Measurements from ENCODE around the gene PIK3R5. TPM values are rescaled to one million over a fixed set of nuclear protein-coding genes. Genes with fewer than 3 reads are reported as not detected.
A peak's percentile ranks its signal among the peaks of the same experiment; 100 is the strongest.

PIK3R5 gene
- total RNA-seq, 1 donor from 2014 or later: 17.1 TPM

- no peak for DNase-seq (ENCODE audit: low spot score)
Observed at GRCh38 chr17:8924595-8924994, 40.9 kb downstream of the PIK3R5 start.

GRCh38 chr17:8923762-8924161, 41.7 kb downstream of the PIK3R5 start:
- DNase-seq (ENCODE audit: low spot score): no peak

- no peak for DNase-seq (ENCODE audit: low spot score)
Observed at GRCh38 chr17:8922928-8923327, 42.6 kb downstream of the PIK3R5 start.

GRCh38 chr17:8922451-8922850, 43.1 kb downstream of the PIK3R5 start:
- DNase-seq (ENCODE audit: low spot score): no peak

GRCh38 chr17:8921147-8921546, 44.4 kb downstream of the PIK3R5 start:
- no peak for DNase-seq (ENCODE audit: low spot score)

- DNase-seq (ENCODE audit: low spot score): no peak
Observed at GRCh38 chr17:8918807-8919465, 46.6 kb downstream of the PIK3R5 start.

GRCh38 chr17:8916466-8916865, 49.0 kb downstream of the PIK3R5 start:
- no peak for DNase-seq (ENCODE audit: low spot score)

- no peak for DNase-seq (ENCODE audit: low spot score)
Observed at GRCh38 chr17:8914554-8914953, 51.0 kb downstream of the PIK3R5 start.

- DNase-seq (ENCODE audit: low spot score): no peak
Observed at GRCh38 chr17:8913879-8914278, 51.6 kb downstream of the PIK3R5 start.

- no peak for DNase-seq (ENCODE audit: low spot score)
Observed at GRCh38 chr17:8913091-8913490, 52.4 kb downstream of the PIK3R5 start.

GRCh38 chr17:8912084-8912981, 53.2 kb downstream of the PIK3R5 start:
- no peak for DNase-seq (ENCODE audit: low spot score)

- no peak for DNase-seq (ENCODE audit: low spot score)
Observed at GRCh38 chr17:8910969-8911604, 54.4 kb downstream of the PIK3R5 start.

GRCh38 chr17:8909586-8910270, 55.8 kb downstream of the PIK3R5 start:
- no peak for DNase-seq (ENCODE audit: low spot score)

- DNase-seq (ENCODE audit: low spot score): peak; percentile 7
Observed at GRCh38 chr17:8905331-8905730, 60.2 kb downstream of the PIK3R5 start.

- no peak for DNase-seq (ENCODE audit: low spot score)
Observed at GRCh38 chr17:8904686-8905085, 60.8 kb downstream of the PIK3R5 start.

GRCh38 chr17:8904201-8904600, 61.3 kb downstream of the PIK3R5 start:
- DNase-seq (ENCODE audit: low spot score): no peak

- no peak for DNase-seq (ENCODE audit: low spot score)
Observed at GRCh38 chr17:8900626-8901585, 64.6 kb downstream of the PIK3R5 start.

- DNase-seq (ENCODE audit: low spot score): no peak
Observed at GRCh38 chr17:8900207-8900606, 65.3 kb downstream of the PIK3R5 start.

- DNase-seq (ENCODE audit: low spot score): no peak
Observed at GRCh38 chr17:8898636-8899035, 66.9 kb downstream of the PIK3R5 start.

- no peak for DNase-seq (ENCODE audit: low spot score)
Observed at GRCh38 chr17:8898126-8898525, 67.4 kb downstream of the PIK3R5 start.

Measured in mucosa of gallbladder (tissue), 1 donor.